Measurements from ENCODE around the gene SLC6A20. TPM values are rescaled to one million over a fixed set of nuclear protein-coding genes. Genes with fewer than 3 reads are reported as not detected.

The SLC6A20 gene
- total and polyA plus RNA-seq, 4 donors = 0.08 to 0.16 (median 0.10) TPM; not detected in 1

DNA sequence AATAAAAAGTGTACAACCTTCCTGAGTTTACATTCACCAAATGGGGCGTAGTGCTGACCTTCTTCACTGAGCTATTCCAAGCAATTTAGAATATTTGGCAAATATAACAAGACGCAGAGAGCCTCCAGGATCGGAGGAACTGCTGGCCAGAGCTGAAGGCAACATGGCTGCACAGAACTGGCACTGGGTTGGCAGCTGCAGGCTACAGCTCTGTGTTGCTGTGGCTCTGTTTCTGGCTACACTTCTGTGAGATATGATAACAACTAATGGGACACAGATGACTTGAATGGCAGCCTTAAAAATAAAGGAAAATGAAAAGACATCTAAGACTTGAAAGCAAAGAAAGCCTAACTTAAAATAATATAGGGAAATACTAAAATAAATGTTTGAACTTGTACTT, 10.8 kb upstream of the SLC6A20 start (continued):
- TF ChIP-seq ATF3 (IDR thresholded peaks at IDR 0.05) (no peak), NR2F2 (IDR thresholded peaks at IDR 0.05) (no peak), RAD21 (IDR thresholded peaks at IDR 0.05) (no peak), RXRA (IDR thresholded peaks at IDR 0.05) (no peak), FOXA1 (IDR thresholded peaks at IDR 0.05) (no peak), EGR1 (IDR thresholded peaks at IDR 0.05; ENCODE audit: low read depth in 2 of 2) (no peak)

DNA sequence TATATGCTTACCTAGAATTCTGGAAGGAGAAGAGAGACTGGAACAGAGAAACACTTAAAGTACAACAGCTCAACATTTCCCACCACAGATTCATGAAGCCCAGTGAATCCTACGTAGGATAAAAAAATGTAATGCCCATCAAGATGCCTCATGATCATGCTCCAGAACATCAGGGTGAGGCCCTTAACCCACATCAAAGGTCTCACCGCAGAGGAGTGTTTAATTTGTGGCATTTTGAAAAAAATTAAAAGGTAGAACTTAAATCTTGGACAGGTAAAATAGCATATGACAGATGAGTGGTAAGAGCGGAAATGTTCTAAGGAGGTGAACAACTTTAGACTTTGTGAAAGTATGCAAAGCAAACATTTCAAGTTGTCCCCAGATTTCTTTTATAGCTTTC, 9.7 kb upstream of the SLC6A20 start:
- no peak for TF ChIP-seq TAF1 (conservative IDR thresholded peaks at IDR 0.05)
- no peak for TF ChIP-seq JUND (IDR thresholded peaks at IDR 0.05)
- TF ChIP-seq GABPA (IDR thresholded peaks at IDR 0.05 in 1 of 2, conservative IDR thresholded peaks at IDR 0.05 in 1 of 2) = no peak
- TF ChIP-seq REST (IDR thresholded peaks at IDR 0.05) = no peak
- no peak for TF ChIP-seq SP1 (IDR thresholded peaks at IDR 0.05)
- no peak for TF ChIP-seq RAD21 (IDR thresholded peaks at IDR 0.05)
- TF ChIP-seq HNF4G (IDR thresholded peaks at IDR 0.05) = no peak
- Histone ChIP-seq H3K27me3 (ENCODE audit: control insufficient read depth in 4 of 4, insufficient read depth in 4 of 4, low read length in 3 of 4) (no peaks in the 10 kb centered on the region), H3K9me3 (ENCODE audit: control insufficient read depth in 4 of 4, low read length in 3 of 4) (no peaks in the 10 kb centered on the region), H3K4me1 (ENCODE audit: control insufficient read depth in 4 of 4, insufficient read depth in 4 of 4, low read length in 3 of 4) (no peaks in the 10 kb centered on the region), H3K36me3 (ENCODE audit: control insufficient read depth in 4 of 4, insufficient read depth in 3 of 4, low read depth in 1 of 4, low read length in 3 of 4) (no peaks in the 10 kb centered on the region), H3K4me3 (ENCODE audit: low read depth in 1 of 3, low read length in 3 of 3) (no peak overlapping the region), H3K9ac (ENCODE audit: low read depth in 1 of 2, low read length in 2 of 2) (no peak overlapping the region), H3K27ac (ENCODE audit: low read depth in 1 of 2, low read length in 2 of 2) (no peak overlapping the region)
- WGBS = 94% methylated on average over 3 of the region's 3 CpGs
- no peak for DNase-seq (ENCODE audit: low spot score)

- no peaks in the 10 kb centered on the region for H3K9me3 ChIP-seq (ENCODE audit: control insufficient read depth in 4 of 4, low read length in 3 of 4)
- no peak for TF ChIP-seq YY1 (IDR thresholded peaks at IDR 0.05)
- no peak for TF ChIP-seq GABPA (IDR thresholded peaks at IDR 0.05 in 1 of 2, conservative IDR thresholded peaks at IDR 0.05 in 1 of 2)
- TF ChIP-seq HNF4A (conservative IDR thresholded peaks at IDR 0.05) = no peak
- no peak for TF ChIP-seq REST (IDR thresholded peaks at IDR 0.05)
- TF ChIP-seq JUND (IDR thresholded peaks at IDR 0.05) = no peak
- no peak for TF ChIP-seq NR2F2 (IDR thresholded peaks at IDR 0.05)
- TF ChIP-seq, protein P1, sequence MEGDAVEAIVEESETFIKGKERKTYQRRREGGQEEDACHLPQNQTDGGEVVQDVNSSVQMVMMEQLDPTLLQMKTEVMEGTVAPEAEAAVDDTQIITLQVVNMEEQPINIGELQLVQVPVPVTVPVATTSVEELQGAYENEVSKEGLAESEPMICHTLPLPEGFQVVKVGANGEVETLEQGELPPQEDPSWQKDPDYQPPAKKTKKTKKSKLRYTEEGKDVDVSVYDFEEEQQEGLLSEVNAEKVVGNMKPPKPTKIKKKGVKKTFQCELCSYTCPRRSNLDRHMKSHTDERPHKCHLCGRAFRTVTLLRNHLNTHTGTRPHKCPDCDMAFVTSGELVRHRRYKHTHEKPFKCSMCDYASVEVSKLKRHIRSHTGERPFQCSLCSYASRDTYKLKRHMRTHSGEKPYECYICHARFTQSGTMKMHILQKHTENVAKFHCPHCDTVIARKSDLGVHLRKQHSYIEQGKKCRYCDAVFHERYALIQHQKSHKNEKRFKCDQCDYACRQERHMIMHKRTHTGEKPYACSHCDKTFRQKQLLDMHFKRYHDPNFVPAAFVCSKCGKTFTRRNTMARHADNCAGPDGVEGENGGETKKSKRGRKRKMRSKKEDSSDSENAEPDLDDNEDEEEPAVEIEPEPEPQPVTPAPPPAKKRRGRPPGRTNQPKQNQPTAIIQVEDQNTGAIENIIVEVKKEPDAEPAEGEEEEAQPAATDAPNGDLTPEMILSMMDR (IDR thresholded peaks at IDR 0.05; ENCODE audit: low read depth, low read length, missing input control) = no peak
- TF ChIP-seq RXRA (IDR thresholded peaks at IDR 0.05) = no peak
- no peak for TF ChIP-seq HNF4G (IDR thresholded peaks at IDR 0.05)
- TF ChIP-seq SP1 (IDR thresholded peaks at IDR 0.05) = no peak
- no peak for TF ChIP-seq MAX (IDR thresholded peaks at IDR 0.05)
- peaks cover 0 to 6% (median 1%) of the 10 kb centered on the region in 4 donors for H3K27me3 ChIP-seq (ENCODE audit: control insufficient read depth in 4 of 4, insufficient read depth in 4 of 4, low read length in 3 of 4)
- DNase-seq (ENCODE audit: low spot score) = no peak
- H3K27ac ChIP-seq (ENCODE audit: low read depth in 1 of 2, low read length in 2 of 2) = no peak overlapping the region
- WGBS = 97% methylated on average over 5 of the region's 5 CpGs
- no peak overlapping the region for H3K4me3 ChIP-seq (ENCODE audit: low read depth in 1 of 3, low read length in 3 of 3)
- no peaks in the 10 kb centered on the region for H3K4me1 ChIP-seq (ENCODE audit: control insufficient read depth in 4 of 4, insufficient read depth in 4 of 4, low read length in 3 of 4)
- no peaks in the 10 kb centered on the region for H3K36me3 ChIP-seq (ENCODE audit: control insufficient read depth in 4 of 4, insufficient read depth in 3 of 4, low read depth in 1 of 4, low read length in 3 of 4)
- H3K9ac ChIP-seq (ENCODE audit: low read depth in 1 of 2, low read length in 2 of 2) = no peak overlapping the region
Measured at GRCh38 chr3:45803252-45803935, 7.1 kb upstream of the SLC6A20 start.
